HepG2 (cell line): ENCODE results near the gene CD300LF. TPM values are rescaled to one million over a fixed set of nuclear protein-coding genes. Genes with fewer than 3 reads are reported as not detected.

Experiments
- CBFB ChIP-seq: sonication (generic); formaldehyde crosslinking; IDR thresholded peaks from 2 replicates; pipeline ENCODE4 v1.4.0; 2020; ENCODE audit warnings: missing genetic modification reagents
- CHD4 ChIP-seq: fragments of 200-600 bp; sonication (generic); IDR thresholded peaks from 2 replicates; pipeline ENCODE4 v1.7.0; 2017; ENCODE audit warnings: mild to moderate bottlenecking, low read length, borderline replicate concordance
- FOXJ3 ChIP-seq: sonication (generic); formaldehyde crosslinking; IDR thresholded peaks from 2 replicates; pipeline ENCODE4 v1.4.0; 2020; ENCODE audit warnings: missing genetic modification reagents, mild to moderate bottlenecking, borderline replicate concordance
- GATAD1 ChIP-seq: IDR thresholded peaks from 2 replicates; pipeline ENCODE4 v1.6.1; 2016; ENCODE audit warnings: missing genetic modification reagents, missing compliant biosample characterization
- GFI1 ChIP-seq: sonication (generic); formaldehyde crosslinking; IDR thresholded peaks from 2 replicates; pipeline ENCODE4 v1.5.0; 2020; ENCODE audit warnings: missing genetic modification reagents, mild to moderate bottlenecking, borderline replicate concordance
- KDM6A ChIP-seq: IDR thresholded peaks from 2 replicates; pipeline ENCODE4 v1.6.1; 2016; ENCODE audit warnings: low read depth
- MEIS1 ChIP-seq: sonication (generic); formaldehyde crosslinking; IDR thresholded peaks from 2 replicates; pipeline ENCODE4 v1.9.0; 2021; ENCODE audit warnings: mild to moderate bottlenecking, missing genetic modification reagents, moderate library complexity, borderline replicate concordance
- NCOA2 ChIP-seq: sonication (generic); formaldehyde crosslinking; IDR thresholded peaks from 2 replicates; pipeline ENCODE4 v1.8.0; 2022; ENCODE audit warnings: inconsistent platforms
- NFE2L1 ChIP-seq: sonication (generic); formaldehyde crosslinking; IDR thresholded peaks from 2 replicates; pipeline ENCODE4 v1.4.0; 2020; ENCODE audit warnings: missing genetic modification reagents, mild to moderate bottlenecking, borderline replicate concordance
- NFKB2 ChIP-seq: sonication (generic); formaldehyde crosslinking; IDR thresholded peaks from 2 replicates; pipeline ENCODE4 v1.4.0; 2020; ENCODE audit warnings: missing genetic modification reagents, borderline replicate concordance
- NPAS2 ChIP-seq: sonication (generic); formaldehyde crosslinking; IDR thresholded peaks from 2 replicates; pipeline ENCODE4 v1.8.0; 2022; ENCODE audit warnings: mild to moderate bottlenecking, missing genetic modification reagents, borderline replicate concordance
- PHB2 ChIP-seq: fragments of 450-650 bp; IDR thresholded peaks from 2 replicates; pipeline ENCODE4 v1.6.1; 2018; ENCODE audit not compliant: partially characterized antibody
- PLSCR1 ChIP-seq: sonication (generic); formaldehyde crosslinking; IDR thresholded peaks from 2 replicates; pipeline ENCODE4 v1.5.0; 2020; ENCODE audit warnings: missing genetic modification reagents, mild to moderate bottlenecking, borderline replicate concordance
- SALL1 ChIP-seq: sonication (generic); formaldehyde crosslinking; IDR thresholded peaks from 2 replicates; pipeline ENCODE4 v1.8.0; 2022; ENCODE audit warnings: mild to moderate bottlenecking, missing genetic modification reagents
- SETDB1 ChIP-seq: sonication (generic); formaldehyde crosslinking; IDR thresholded peaks from 2 replicates; pipeline ENCODE4 v1.5.1; 2020; ENCODE audit warnings: missing genetic modification reagents, mild to moderate bottlenecking, borderline replicate concordance
- SNAPC2 ChIP-seq: sonication (generic); formaldehyde crosslinking; IDR thresholded peaks from 2 replicates; pipeline ENCODE4 v1.8.1; 2022; ENCODE audit warnings: mild to moderate bottlenecking, missing genetic modification reagents
- SOX6 ChIP-seq, 2 experiments: fragments of 450-650 bp in 1 of 2; sonication (generic) in 1 of 2; formaldehyde crosslinking in 1 of 2; IDR thresholded peaks; 2 replicates each; pipeline versions ENCODE4 v1.4.0 to v1.6.1; 2017 to 2020; ENCODE audit warnings: antibody characterized with exemption in 1 of 2, mild to moderate bottlenecking in 1 of 2, missing genetic modification reagents in 1 of 2
- TBX2 ChIP-seq: sonication (generic); formaldehyde crosslinking; IDR thresholded peaks from 2 replicates; pipeline ENCODE4 v1.5.0; 2020; ENCODE audit warnings: missing genetic modification reagents, mild to moderate bottlenecking, borderline replicate concordance
- ZNF143 ChIP-seq: sonication (generic); formaldehyde crosslinking; IDR thresholded peaks from 2 replicates; pipeline ENCODE4 v1.4.0; 2020; ENCODE audit warnings: missing genetic modification reagents
- ZNF703 ChIP-seq: sonication (generic); formaldehyde crosslinking; IDR thresholded peaks from 2 replicates; pipeline ENCODE4 v1.5.1; 2020; ENCODE audit warnings: missing genetic modification reagents, mild to moderate bottlenecking, moderate library complexity, borderline replicate concordance
- ZNF816 ChIP-seq: sonication (generic); formaldehyde crosslinking; IDR thresholded peaks from 2 replicates; pipeline ENCODE4 v1.8.0; 2022; ENCODE audit warnings: missing genetic modification reagents, mild to moderate bottlenecking, borderline replicate concordance
- polyA plus RNA-seq, 8 experiments: library from polyadenylated mRNA; depleted of rRNA in 3 of 8; stranded (reverse) in 7 of 8; unstranded in 1 of 8; fragments of >200 nt; fragmentation: Illumina TruSeq in 4 of 8; extraction: Trizol in 4 of 8; gene quantifications; 2 replicates each; pipeline versions ENCODE4 v1.2.1 to v1.2.3, GENCODE V29; 2011 to 2016; ENCODE audit warnings: low read depth in 4 of 8, missing spikeins in 1 of 8, mixed read lengths in 1 of 8; ENCODE audit not compliant: insufficient read depth in 1 of 8
- total RNA-seq, 5 experiments: library from RNA; depleted of rRNA; stranded (reverse); fragments of >200 nt; fragmentation: Illumina TruSeq; extraction: Trizol; gene quantifications; 2 replicates each; pipeline ENCODE4 v1.2.3, GENCODE V29; 2016; ENCODE audit warnings: low read depth in 1 of 5
- TF ChIP-seq, protein P1 (sequence below): sonication (generic); formaldehyde crosslinking; IDR thresholded peaks from 2 replicates; pipeline ENCODE4 v1.4.0; 2020; ENCODE audit warnings: missing genetic modification reagents
- TF ChIP-seq, protein P2 (sequence below): sonication (generic); formaldehyde crosslinking; IDR thresholded peaks from 2 replicates; pipeline ENCODE4 v1.8.1; 2022; ENCODE audit warnings: low read depth, mild to moderate bottlenecking, missing genetic modification reagents

The CD300LF gene
- total and polyA plus RNA-seq, 2 of the 13 experiments (the other 11 are each of a cell fraction or from before 2014, with no cell fraction given): not detected

DNA sequence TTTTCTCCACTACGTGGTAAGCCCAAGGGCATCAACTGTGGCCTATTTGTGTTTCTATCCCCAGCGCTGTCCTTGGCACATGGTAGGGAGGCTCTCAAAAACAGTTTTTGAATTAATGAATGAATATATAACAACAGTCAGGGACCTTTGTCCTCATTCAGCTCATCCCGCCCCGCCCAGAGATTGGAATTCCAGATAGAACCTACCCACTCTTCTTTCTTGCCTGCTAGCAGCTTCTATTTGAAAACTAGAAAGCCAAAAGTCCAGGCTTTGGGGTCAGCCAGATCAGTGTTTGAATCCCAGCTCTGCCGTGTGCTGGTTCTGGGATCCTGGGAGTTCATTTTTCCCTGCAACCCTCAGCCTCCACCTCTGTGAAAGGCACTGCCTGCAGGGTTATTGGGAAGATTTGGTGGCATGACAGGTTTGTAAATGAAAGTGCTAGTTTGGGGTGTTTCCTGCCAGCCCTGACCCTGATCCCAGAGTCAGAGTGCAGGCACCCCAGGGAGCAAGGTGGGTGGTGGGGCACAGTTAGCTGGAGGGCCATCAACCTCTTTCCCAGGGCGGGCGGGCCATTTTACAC, 40.2 kb upstream of the CD300LF start (continued):
- no peak for TF ChIP-seq PLSCR1 (CRISPR knock-in tag)
- no peak for TF ChIP-seq GFI1 (CRISPR knock-in tag)
- TF ChIP-seq SOX6 (IDR thresholded peaks at IDR 0.05): no peak
- TF ChIP-seq SOX6 (CRISPR knock-in tag; IDR thresholded peaks at IDR 0.05): peak; percentile 63
- TF ChIP-seq SNAPC2: no peak
- TF ChIP-seq ZNF143 (CRISPR knock-in tag): no peak
- TF ChIP-seq CBFB (CRISPR knock-in tag): no peak
- peak; percentile 27; the same call in 1 of the 2 replicates for TF ChIP-seq NCOA2 (CRISPR knock-in tag)
- TF ChIP-seq ZNF816 (CRISPR knock-in tag): no peak
- peak; percentile 73; the same call in 1 of the 2 replicates for TF ChIP-seq SETDB1 (CRISPR knock-in tag)
- TF ChIP-seq, protein P1, sequence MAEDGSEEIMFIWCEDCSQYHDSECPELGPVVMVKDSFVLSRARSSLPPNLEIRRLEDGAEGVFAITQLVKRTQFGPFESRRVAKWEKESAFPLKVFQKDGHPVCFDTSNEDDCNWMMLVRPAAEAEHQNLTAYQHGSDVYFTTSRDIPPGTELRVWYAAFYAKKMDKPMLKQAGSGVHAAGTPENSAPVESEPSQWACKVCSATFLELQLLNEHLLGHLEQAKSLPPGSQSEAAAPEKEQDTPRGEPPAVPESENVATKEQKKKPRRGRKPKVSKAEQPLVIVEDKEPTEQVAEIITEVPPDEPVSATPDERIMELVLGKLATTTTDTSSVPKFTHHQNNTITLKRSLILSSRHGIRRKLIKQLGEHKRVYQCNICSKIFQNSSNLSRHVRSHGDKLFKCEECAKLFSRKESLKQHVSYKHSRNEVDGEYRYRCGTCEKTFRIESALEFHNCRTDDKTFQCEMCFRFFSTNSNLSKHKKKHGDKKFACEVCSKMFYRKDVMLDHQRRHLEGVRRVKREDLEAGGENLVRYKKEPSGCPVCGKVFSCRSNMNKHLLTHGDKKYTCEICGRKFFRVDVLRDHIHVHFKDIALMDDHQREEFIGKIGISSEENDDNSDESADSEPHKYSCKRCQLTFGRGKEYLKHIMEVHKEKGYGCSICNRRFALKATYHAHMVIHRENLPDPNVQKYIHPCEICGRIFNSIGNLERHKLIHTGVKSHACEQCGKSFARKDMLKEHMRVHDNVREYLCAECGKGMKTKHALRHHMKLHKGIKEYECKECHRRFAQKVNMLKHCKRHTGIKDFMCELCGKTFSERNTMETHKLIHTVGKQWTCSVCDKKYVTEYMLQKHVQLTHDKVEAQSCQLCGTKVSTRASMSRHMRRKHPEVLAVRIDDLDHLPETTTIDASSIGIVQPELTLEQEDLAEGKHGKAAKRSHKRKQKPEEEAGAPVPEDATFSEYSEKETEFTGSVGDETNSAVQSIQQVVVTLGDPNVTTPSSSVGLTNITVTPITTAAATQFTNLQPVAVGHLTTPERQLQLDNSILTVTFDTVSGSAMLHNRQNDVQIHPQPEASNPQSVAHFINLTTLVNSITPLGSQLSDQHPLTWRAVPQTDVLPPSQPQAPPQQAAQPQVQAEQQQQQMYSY (CRISPR knock-in tag): no peak
- no peak for TF ChIP-seq MEIS1 (CRISPR knock-in tag)
- TF ChIP-seq, protein P2, sequence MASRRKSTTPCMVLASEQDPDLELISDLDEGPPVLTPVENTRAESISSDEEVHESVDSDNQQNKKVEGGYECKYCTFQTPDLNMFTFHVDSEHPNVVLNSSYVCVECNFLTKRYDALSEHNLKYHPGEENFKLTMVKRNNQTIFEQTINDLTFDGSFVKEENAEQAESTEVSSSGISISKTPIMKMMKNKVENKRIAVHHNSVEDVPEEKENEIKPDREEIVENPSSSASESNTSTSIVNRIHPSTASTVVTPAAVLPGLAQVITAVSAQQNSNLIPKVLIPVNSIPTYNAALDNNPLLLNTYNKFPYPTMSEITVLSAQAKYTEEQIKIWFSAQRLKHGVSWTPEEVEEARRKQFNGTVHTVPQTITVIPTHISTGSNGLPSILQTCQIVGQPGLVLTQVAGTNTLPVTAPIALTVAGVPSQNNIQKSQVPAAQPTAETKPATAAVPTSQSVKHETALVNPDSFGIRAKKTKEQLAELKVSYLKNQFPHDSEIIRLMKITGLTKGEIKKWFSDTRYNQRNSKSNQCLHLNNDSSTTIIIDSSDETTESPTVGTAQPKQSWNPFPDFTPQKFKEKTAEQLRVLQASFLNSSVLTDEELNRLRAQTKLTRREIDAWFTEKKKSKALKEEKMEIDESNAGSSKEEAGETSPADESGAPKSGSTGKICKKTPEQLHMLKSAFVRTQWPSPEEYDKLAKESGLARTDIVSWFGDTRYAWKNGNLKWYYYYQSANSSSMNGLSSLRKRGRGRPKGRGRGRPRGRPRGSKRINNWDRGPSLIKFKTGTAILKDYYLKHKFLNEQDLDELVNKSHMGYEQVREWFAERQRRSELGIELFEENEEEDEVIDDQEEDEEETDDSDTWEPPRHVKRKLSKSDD (CRISPR knock-in tag): no peak
- TF ChIP-seq ZNF703 (CRISPR knock-in tag): no peak
- no peak for TF ChIP-seq NFKB2
- TF ChIP-seq CHD4: no peak
- no peak for TF ChIP-seq NPAS2 (CRISPR knock-in tag)
- TF ChIP-seq TBX2: no peak
- 0 out of 2 replicates have a peak, but pooled peaks have one; percentile 8 for TF ChIP-seq KDM6A
- no peak for TF ChIP-seq NFE2L1 (CRISPR knock-in tag)
- TF ChIP-seq FOXJ3: no peak
- no peak for TF ChIP-seq SALL1 (CRISPR knock-in tag)
- TF ChIP-seq GATAD1: no peak
- no peak for TF ChIP-seq PHB2
